ENCODE measurements around the gene ANKS1B.
"Not testable (repeated sequence)": the region's sequence is repeated elsewhere in the genome, so short reads cannot be mapped to it uniquely, and the experiment has no call there.

The ANKS1B gene

DNA sequence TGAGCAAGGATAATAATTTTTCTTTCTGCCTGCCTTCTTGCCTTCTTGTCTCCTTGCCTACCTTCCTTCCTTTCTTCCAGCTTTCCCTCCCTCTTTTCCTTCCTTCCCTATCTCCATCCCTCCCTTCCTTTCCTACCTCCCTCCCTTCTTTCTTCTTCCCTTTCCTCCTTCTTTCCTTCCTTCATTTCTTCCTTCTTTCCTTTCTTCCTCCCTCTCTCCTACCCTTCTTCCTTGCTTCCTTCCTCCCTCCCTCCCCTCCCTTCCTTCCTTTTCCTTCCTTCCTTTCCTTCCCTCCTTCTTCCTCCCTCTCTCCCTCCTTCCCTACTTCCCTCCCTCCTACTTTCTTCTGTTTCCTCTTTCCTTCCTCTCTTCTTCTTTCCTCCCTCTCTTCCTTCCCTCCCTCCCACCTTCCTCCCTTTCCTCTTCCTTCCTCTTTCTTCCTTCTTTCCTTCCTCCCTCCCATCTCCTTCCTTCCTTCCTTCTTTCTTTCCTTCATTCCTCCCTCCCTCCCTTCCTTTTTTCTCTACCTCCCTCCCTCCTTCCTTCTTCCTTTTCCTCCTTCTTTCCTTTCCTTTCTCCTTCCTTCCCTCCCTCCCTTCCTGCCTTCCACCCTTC is 1009.9 kb downstream of the ANKS1B start:
- Histone ChIP-seq H3K4me1 (ENCODE audit: insufficient read depth, low read length) (no peaks in the 10 kb centered on the region), H3K27me3 (ENCODE audit: insufficient read depth, low read length) (no peaks in the 10 kb centered on the region), H3K9ac (ENCODE audit: low read depth, low read length) (no peak overlapping the region), H3K36me3 (ENCODE audit: insufficient read depth, low read length) (no peaks in the 10 kb centered on the region), H3K4me3 (ENCODE audit: low read length) (no peak overlapping the region), H3K27ac (ENCODE audit: low read depth, low read length) (no peak overlapping the region), H3K9me3 (ENCODE audit: insufficient read depth, low read depth, low read length) (no peaks in the 10 kb centered on the region)

- Histone ChIP-seq H3K27me3 (ENCODE audit: insufficient read depth, low read length) (no peaks in the 10 kb centered on the region), H3K4me3 (ENCODE audit: low read length) (no peak overlapping the region), H3K9me3 (ENCODE audit: insufficient read depth, low read depth, low read length) (no peaks in the 10 kb centered on the region), H3K9ac (ENCODE audit: low read depth, low read length) (no peak overlapping the region), H3K4me1 (ENCODE audit: insufficient read depth, low read length) (0 out of 2 replicates have a peak, but pooled peaks cover under 1% of the 10 kb centered on the region), H3K27ac (ENCODE audit: low read depth, low read length) (no peak overlapping the region), H3K36me3 (ENCODE audit: insufficient read depth, low read length) (no peaks in the 10 kb centered on the region)
- 92% methylated on average over 1 of the region's 2 CpGs for WGBS
These were observed 1011.3 kb downstream of the ANKS1B start for GRCh38 chr12:98973395-98973794.

- Histone ChIP-seq H3K27me3 (ENCODE audit: insufficient read depth, low read length) (no peaks in the 10 kb centered on the region), H3K27ac (ENCODE audit: low read depth, low read length) (no peak overlapping the region), H3K4me3 (ENCODE audit: low read length) (no peak overlapping the region), H3K36me3 (ENCODE audit: insufficient read depth, low read length) (no peaks in the 10 kb centered on the region), H3K9me3 (ENCODE audit: insufficient read depth, low read depth, low read length) (no peaks in the 10 kb centered on the region), H3K9ac (ENCODE audit: low read depth, low read length) (no peak overlapping the region), H3K4me1 (ENCODE audit: insufficient read depth, low read length) (0 out of 2 replicates have a peak, but pooled peaks cover 7% of the 10 kb centered on the region)
These were observed 1013.8 kb downstream of the ANKS1B start for GRCh38 chr12:98970950-98971349.

DNA sequence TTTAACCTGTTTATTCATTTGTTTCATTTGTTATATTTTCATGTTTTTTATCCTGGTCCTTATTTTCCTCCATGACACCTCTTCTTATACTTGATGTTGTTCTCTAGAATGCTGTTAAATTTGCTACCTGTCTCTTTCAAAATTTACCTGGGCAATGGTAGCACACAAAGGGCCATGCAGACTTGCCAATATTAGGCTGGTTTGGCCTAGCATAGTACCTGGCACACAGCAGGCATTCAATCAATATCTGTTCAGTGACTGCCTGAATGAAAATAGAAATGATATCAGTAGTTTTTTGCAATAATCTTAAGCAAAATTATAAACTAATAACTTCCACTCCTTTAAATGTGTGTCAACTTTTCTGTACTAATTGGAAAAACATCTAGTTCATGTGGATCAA is 1014.5 kb downstream of the ANKS1B start:
- Histone ChIP-seq H3K27ac (ENCODE audit: low read depth, low read length) (no peak overlapping the region), H3K9me3 (ENCODE audit: insufficient read depth, low read depth, low read length) (no peaks in the 10 kb centered on the region), H3K36me3 (ENCODE audit: insufficient read depth, low read length) (no peaks in the 10 kb centered on the region), H3K4me3 (ENCODE audit: low read length) (no peak overlapping the region), H3K4me1 (ENCODE audit: insufficient read depth, low read length) (0 out of 2 replicates have a peak, but pooled peaks cover 7% of the 10 kb centered on the region), H3K9ac (ENCODE audit: low read depth, low read length) (no peak overlapping the region), H3K27me3 (ENCODE audit: insufficient read depth, low read length) (no peaks in the 10 kb centered on the region)

- Histone ChIP-seq H3K9me3 (ENCODE audit: insufficient read depth, low read depth, low read length) (no peaks in the 10 kb centered on the region), H3K4me1 (ENCODE audit: insufficient read depth, low read length) (0 out of 2 replicates have a peak, but pooled peaks cover 7% of the 10 kb centered on the region), H3K27me3 (ENCODE audit: insufficient read depth, low read length) (no peaks in the 10 kb centered on the region), H3K36me3 (ENCODE audit: insufficient read depth, low read length) (no peaks in the 10 kb centered on the region), H3K4me3 (ENCODE audit: low read length) (no peak overlapping the region), H3K27ac (ENCODE audit: low read depth, low read length) (no peak overlapping the region), H3K9ac (ENCODE audit: low read depth, low read length) (no peak overlapping the region)
- 84% methylated on average over 2 of the region's 2 CpGs for WGBS
These were observed 1015.8 kb downstream of the ANKS1B start for GRCh38 chr12:98968896-98969295.

- not testable (repeated sequence) for H3K9ac ChIP-seq (ENCODE audit: low read depth, low read length); H3K27me3 ChIP-seq (ENCODE audit: insufficient read depth, low read length)
- 95% methylated on average over 5 of the region's 5 CpGs for WGBS
These were observed 1027.6 kb downstream of the ANKS1B start for GRCh38 chr12:98957135-98957534.

GRCh38 chr12:98955284-98955683 is 1029.5 kb downstream of the ANKS1B start:
- Histone ChIP-seq H3K36me3 (ENCODE audit: insufficient read depth, low read length) (no peaks in the 10 kb centered on the region), H3K9me3 (ENCODE audit: insufficient read depth, low read depth, low read length) (no peaks in the 10 kb centered on the region), H3K27me3 (ENCODE audit: insufficient read depth, low read length) (no peaks in the 10 kb centered on the region), H3K4me3 (ENCODE audit: low read length) (no peak overlapping the region), H3K27ac (ENCODE audit: low read depth, low read length) (no peak overlapping the region), H3K4me1 (ENCODE audit: insufficient read depth, low read length) (no peaks in the 10 kb centered on the region), H3K9ac (ENCODE audit: low read depth, low read length) (no peak overlapping the region)
- 53% methylated on average over 4 of the region's 4 CpGs for WGBS

More at GRCh38 chr12:98957135-98957534, 1027.6 kb downstream of the ANKS1B start:
- H3K36me3 ChIP-seq (ENCODE audit: insufficient read depth, low read length); H3K4me1 ChIP-seq (ENCODE audit: insufficient read depth, low read length); H3K4me3 ChIP-seq (ENCODE audit: low read length); H3K9me3 ChIP-seq (ENCODE audit: insufficient read depth, low read depth, low read length); H3K27ac ChIP-seq (ENCODE audit: low read depth, low read length): not testable (repeated sequence)

DNA sequence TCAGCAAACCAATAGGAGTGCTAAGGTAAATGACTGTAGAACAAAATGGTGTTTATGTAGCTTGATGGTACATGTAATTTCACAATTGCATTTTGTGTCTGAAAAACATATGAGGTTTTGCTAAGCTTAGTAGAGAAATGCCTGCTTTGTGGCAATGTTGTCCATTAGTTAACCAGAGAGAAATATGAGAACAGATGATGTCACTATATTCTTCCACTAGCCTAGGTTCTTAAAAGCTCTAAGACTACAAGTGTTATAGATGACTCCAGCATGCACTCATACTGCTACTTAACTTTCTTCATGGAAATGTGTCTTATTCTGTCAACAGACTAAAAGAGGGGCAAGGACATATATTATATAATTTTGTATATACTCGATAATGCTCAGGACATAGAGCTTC is 1030.2 kb downstream of the ANKS1B start:
- WGBS = no CpG with 5 or more reads among the region's 1 CpG
- Histone ChIP-seq H3K36me3 (ENCODE audit: insufficient read depth, low read length) (no peaks in the 10 kb centered on the region), H3K4me1 (ENCODE audit: insufficient read depth, low read length) (no peaks in the 10 kb centered on the region), H3K27me3 (ENCODE audit: insufficient read depth, low read length) (no peaks in the 10 kb centered on the region), H3K27ac (ENCODE audit: low read depth, low read length) (no peak overlapping the region), H3K4me3 (ENCODE audit: low read length) (no peak overlapping the region), H3K9ac (ENCODE audit: low read depth, low read length) (no peak overlapping the region), H3K9me3 (ENCODE audit: insufficient read depth, low read depth, low read length) (no peaks in the 10 kb centered on the region)

DNA sequence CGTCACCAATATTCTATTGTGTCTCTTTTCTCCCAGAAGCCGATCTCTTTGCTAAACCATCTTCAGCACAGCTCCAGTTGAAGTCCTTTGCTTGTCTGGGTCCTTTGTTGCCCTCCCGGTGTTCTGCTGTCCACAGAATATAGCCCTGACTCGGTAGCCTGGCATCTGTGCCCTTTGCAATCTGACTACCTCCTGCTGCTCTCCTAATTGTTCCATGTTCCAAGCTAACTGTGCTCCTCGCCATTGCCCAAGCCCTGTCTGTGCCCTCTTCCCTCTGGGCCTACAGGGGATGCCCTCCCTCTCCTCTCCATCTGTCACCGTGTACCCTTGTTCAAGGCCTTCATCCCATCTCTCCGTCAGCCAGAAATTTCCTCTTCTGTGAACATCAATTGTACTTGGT is 1033.3 kb downstream of the ANKS1B start:
- H3K9ac ChIP-seq (ENCODE audit: low read depth, low read length) = no peak overlapping the region
- no peak overlapping the region for H3K27ac ChIP-seq (ENCODE audit: low read depth, low read length)
- no peaks in the 10 kb centered on the region for H3K9me3 ChIP-seq (ENCODE audit: insufficient read depth, low read depth, low read length)
- H3K36me3 ChIP-seq (ENCODE audit: insufficient read depth, low read length) = no peaks in the 10 kb centered on the region
- peaks cover 6% of the 10 kb centered on the region for H3K4me1 ChIP-seq (ENCODE audit: insufficient read depth, low read length)
- 89% methylated on average over 7 of the region's 7 CpGs for WGBS
- no peak overlapping the region for H3K4me3 ChIP-seq (ENCODE audit: low read length)
- no peaks in the 10 kb centered on the region for H3K27me3 ChIP-seq (ENCODE audit: insufficient read depth, low read length)

DNA sequence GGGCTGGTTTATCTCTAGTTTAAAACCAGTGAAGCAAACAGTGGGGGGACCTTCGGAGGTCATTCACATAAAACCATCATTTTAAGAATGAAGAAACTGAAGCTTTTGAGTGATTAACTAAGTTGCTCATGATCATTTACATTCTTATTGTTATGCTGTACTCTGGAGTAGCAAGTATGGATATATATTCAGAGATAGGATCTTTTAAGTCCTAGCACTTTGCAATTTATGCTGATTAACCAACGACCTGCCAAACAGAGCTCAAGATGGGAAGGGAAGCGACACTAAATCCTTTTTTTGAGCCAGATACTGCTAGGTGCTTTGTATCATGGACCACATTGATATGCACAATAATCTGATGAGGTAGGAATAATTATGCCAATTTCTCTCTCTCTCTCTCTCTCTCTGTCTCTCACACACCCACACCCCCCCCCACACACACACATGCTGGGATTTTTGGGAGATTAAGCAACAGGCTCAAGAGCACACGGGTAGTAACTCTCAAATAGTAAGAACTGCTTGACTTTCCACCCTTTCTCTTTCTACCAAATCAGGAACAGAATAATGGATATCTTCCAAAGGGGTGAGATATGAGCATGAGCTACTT is 1036.3 kb downstream of the ANKS1B start:
- 59% methylated on average over 3 of the region's 4 CpGs for WGBS

DNA sequence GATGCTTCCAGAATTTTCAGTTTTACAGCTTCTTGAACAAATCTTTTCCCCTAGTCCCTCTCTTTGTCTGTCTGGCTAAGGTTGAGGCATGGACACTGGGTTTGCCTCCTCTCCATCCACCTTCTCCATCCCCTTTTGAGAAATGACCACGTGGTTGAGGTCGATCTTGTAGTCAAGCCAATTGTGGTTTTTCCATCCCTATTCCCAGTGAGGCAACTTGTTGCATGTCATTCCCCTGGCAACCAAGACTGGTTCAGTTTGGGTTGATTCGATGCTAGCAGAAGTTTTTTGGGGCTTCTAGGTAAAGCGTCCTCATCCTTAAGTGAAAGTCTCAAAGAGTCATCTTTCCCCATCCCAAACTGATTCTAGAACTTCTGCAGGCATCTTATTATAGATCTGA is 1038.9 kb downstream of the ANKS1B start:
- no peak overlapping the region for H3K9ac ChIP-seq (ENCODE audit: low read depth, low read length)
- no peaks in the 10 kb centered on the region for H3K27me3 ChIP-seq (ENCODE audit: insufficient read depth, low read length)
- WGBS = 90% methylated on average over 4 of the region's 4 CpGs
- no peaks in the 10 kb centered on the region for H3K36me3 ChIP-seq (ENCODE audit: insufficient read depth, low read length)
- no peak overlapping the region for H3K27ac ChIP-seq (ENCODE audit: low read depth, low read length)
- H3K9me3 ChIP-seq (ENCODE audit: insufficient read depth, low read depth, low read length) = no peaks in the 10 kb centered on the region
- peaks cover 6% of the 10 kb centered on the region for H3K4me1 ChIP-seq (ENCODE audit: insufficient read depth, low read length)
- no peak overlapping the region for H3K4me3 ChIP-seq (ENCODE audit: low read length)

More for the DNA sequence above, 1036.3 kb downstream of the ANKS1B start:
- H3K9me3 ChIP-seq (ENCODE audit: insufficient read depth, low read depth, low read length) = no peaks in the 10 kb centered on the region
- H3K36me3 ChIP-seq (ENCODE audit: insufficient read depth, low read length) = no peaks in the 10 kb centered on the region
- no peak overlapping the region for H3K4me3 ChIP-seq (ENCODE audit: low read length)
- H3K9ac ChIP-seq (ENCODE audit: low read depth, low read length) = no peak overlapping the region
- H3K27me3 ChIP-seq (ENCODE audit: insufficient read depth, low read length) = no peaks in the 10 kb centered on the region
- H3K27ac ChIP-seq (ENCODE audit: low read depth, low read length) = no peak overlapping the region
- H3K4me1 ChIP-seq (ENCODE audit: insufficient read depth, low read length) = peaks cover 6% of the 10 kb centered on the region

GRCh38 chr12:98939926-98940325 is 1044.8 kb downstream of the ANKS1B start:
- Histone ChIP-seq H3K27me3 (ENCODE audit: insufficient read depth, low read length) (no peaks in the 10 kb centered on the region), H3K4me3 (ENCODE audit: low read length) (no peak overlapping the region), H3K9me3 (ENCODE audit: insufficient read depth, low read depth, low read length) (no peaks in the 10 kb centered on the region), H3K9ac (ENCODE audit: low read depth, low read length) (no peak overlapping the region), H3K4me1 (ENCODE audit: insufficient read depth, low read length) (no peaks in the 10 kb centered on the region), H3K36me3 (ENCODE audit: insufficient read depth, low read length) (no peaks in the 10 kb centered on the region), H3K27ac (ENCODE audit: low read depth, low read length) (no peak overlapping the region)
- WGBS = 80% methylated on average over 3 of the region's 3 CpGs
